Inflammatory macrophage treated with lipopolysaccharide for 1 hour (primary cell): ENCODE data around the gene RBM48.
"Not testable (repeated sequence)": the region's sequence is repeated elsewhere in the genome, so short reads cannot be mapped to it uniquely, and the experiment has no call there.

Source experiments
- DNase-seq, 2 donors: peaks; one replicate each; pipeline ENCODE4 v3.0.0-alpha.2; 2020 to 2022

Gene RBM48

GRCh38 chr7:92528188-92528957 lies at the start of gene RBM48, which contains the start of gene PEX1:
TSS of gene RBM48 (plus strand) at chr7:92528795. CDS start at chr7:92528814, 19 bp downstream.
TSS of gene PEX1 (minus strand) at chr7:92528520. CDS start at chr7:92528435, 85 bp downstream.
- peak; percentile 98 to 99 for DNase-seq

- not testable (repeated sequence) for DNase-seq
Observed at GRCh38 chr7:92479146-92479545, 49.4 kb upstream of the RBM48 start.

- DNase-seq: not testable (repeated sequence)
Observed at GRCh38 chr7:92483624-92484023, 45.0 kb upstream of the RBM48 start.

- not testable (repeated sequence) for DNase-seq
Observed at GRCh38 chr7:92484226-92484625, 44.4 kb upstream of the RBM48 start.

GRCh38 chr7:92485267-92485892 lies 43.2 kb upstream of the RBM48 start:
- DNase-seq: no peak

- no peak for DNase-seq
Observed at GRCh38 chr7:92485974-92486373, 42.6 kb upstream of the RBM48 start.

GRCh38 chr7:92487804-92488203 lies 40.8 kb upstream of the RBM48 start:
- no peak for DNase-seq

- no peak for DNase-seq
Observed at GRCh38 chr7:92489634-92490033, 39.0 kb upstream of the RBM48 start.

GRCh38 chr7:92496876-92497275 lies 31.7 kb upstream of the RBM48 start:
- no peak for DNase-seq

GRCh38 chr7:92498557-92498956 lies 30.0 kb upstream of the RBM48 start:
- DNase-seq: no peak

GRCh38 chr7:92503767-92504166 lies 24.8 kb upstream of the RBM48 start:
- DNase-seq: no peak

GRCh38 chr7:92504563-92504962 lies 24.0 kb upstream of the RBM48 start:
- DNase-seq: no peak

- no peak for DNase-seq
Observed at GRCh38 chr7:92506363-92506762, 22.2 kb upstream of the RBM48 start.

GRCh38 chr7:92508946-92509345 lies 19.6 kb upstream of the RBM48 start:
- DNase-seq: no peak

- DNase-seq: no peak
Observed at GRCh38 chr7:92513167-92513902, 15.3 kb upstream of the RBM48 start.

GRCh38 chr7:92517631-92518030 lies 11.0 kb upstream of the RBM48 start:
- no peak for DNase-seq

GRCh38 chr7:92520024-92520423 lies 8.6 kb upstream of the RBM48 start:
- peak in 1 of 2 donors; percentile 7 for DNase-seq

GRCh38 chr7:92523110-92523509 lies 5.5 kb upstream of the RBM48 start:
- DNase-seq: no peak

- peak; percentile 19 to 22 for DNase-seq
Observed at GRCh38 chr7:92527300-92528187, 1.1 kb upstream of the RBM48 start.

GRCh38 chr7:92528958-92529264 lies 316 bp downstream of the RBM48 start:
- no peak for DNase-seq

- no peak for DNase-seq
Observed at GRCh38 chr7:92534572-92534971, 6.0 kb downstream of the RBM48 start.

GRCh38 chr7:92543542-92543941 lies 14.9 kb downstream of the RBM48 start:
- DNase-seq: not testable (repeated sequence)

GRCh38 chr7:92545116-92545515 lies 16.5 kb downstream of the RBM48 start:
- not testable (repeated sequence) for DNase-seq
